Activated B cell treated with CpG ODN at 0.5 μM for 24 hours (primary cell): Measurements from ENCODE around the gene SPATA45. TPM values are rescaled to one million over a fixed set of nuclear protein-coding genes. Genes with fewer than 3 reads are reported as not detected.
"Not testable (repeated sequence)": the region's sequence is repeated elsewhere in the genome, so short reads cannot be mapped to it uniquely, and the experiment has no call there.

Experiments
- ATAC-seq: fragments of 200-7000 bp; cut with Tn5 transposase; one replicate; pipeline ENCODE4 v1.10.0; 2021; ENCODE audit warnings: low read depth, mild to moderate bottlenecking, moderate library complexity
- CTCF ChIA-PET: fragments of 350-600 bp; sonication (Branson Sonifier 250); formaldehyde crosslinking; loops from one replicate; lab custom pipeline; 2021; ENCODE audit warnings: antibody characterized with exemption; lab: Charles Lee
- POLR2A ChIA-PET: fragments of 350-600 bp; sonication (Branson Sonifier 250); formaldehyde crosslinking; loops from one replicate; lab custom pipeline; 2021; ENCODE audit warnings: antibody characterized with exemption; lab: Charles Lee
- DNase-seq: peaks from one replicate; pipeline ENCODE4 v3.0.0; 2022
- H3K27ac Mint-ChIP-seq: one replicate; pipeline ENCODE4 v1.8.0; 2020; ENCODE audit warnings: mixed read lengths
- H3K27me3 Mint-ChIP-seq: one replicate; pipeline ENCODE4 v1.8.0; 2021; ENCODE audit warnings: mixed read lengths
- H3K36me3 Mint-ChIP-seq: one replicate; pipeline ENCODE4 v1.8.0; 2021; ENCODE audit warnings: low read depth, mixed read lengths
- H3K4me1 Mint-ChIP-seq: one replicate; pipeline ENCODE4 v1.8.0; 2021; ENCODE audit warnings: mixed read lengths
- H3K4me3 Mint-ChIP-seq: one replicate; pipeline ENCODE4 v1.8.0; 2020; ENCODE audit warnings: mild to moderate bottlenecking, mixed read lengths
- H3K9me3 Mint-ChIP-seq: one replicate; pipeline ENCODE4 v1.8.0; 2020; ENCODE audit warnings: mixed read lengths
- intact Hi-C: fragments of 100-400 bp; cut with micrococcal nuclease; formaldehyde crosslinking; loops from one replicate; pipeline ENCODE4 v1.15.1; 2024
- total RNA-seq: library from RNA; stranded (reverse); gene quantifications from 2 replicates; pipeline ENCODE4 v1.2.3, GENCODE V29; 2022
- TF ChIP-seq, protein P1 (sequence below): fragments of 200-600 bp; IDR thresholded peaks from one replicate; pipeline ENCODE4 v1.8.0; 2022; ENCODE audit warnings: antibody characterized with exemption, mild to moderate bottlenecking

Gene SPATA45
- total RNA-seq, 1 donor from 2014 or later, result not detected

DNA sequence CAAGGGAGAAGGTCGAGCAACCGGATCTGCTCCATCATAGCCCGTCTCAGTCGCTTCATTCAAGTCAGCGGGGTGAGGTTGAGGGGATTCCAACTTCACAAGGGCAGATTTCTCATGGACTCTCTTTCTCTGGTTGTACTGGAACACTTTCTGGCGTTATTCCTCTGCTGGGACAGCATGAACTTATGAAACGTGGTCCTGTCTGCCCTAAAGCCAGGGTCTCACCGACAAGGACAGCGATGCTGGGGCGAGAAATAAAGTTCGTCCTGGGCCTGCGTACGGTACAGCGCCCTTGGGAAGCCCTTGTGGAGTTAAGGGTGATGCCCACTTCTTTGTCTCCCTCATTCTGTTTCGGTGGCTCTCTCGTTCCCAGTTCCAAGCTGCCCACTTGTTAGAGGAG lies 9.3 kb upstream of the SPATA45 start:
- Mint-ChIP-seq H3K36me3 (peaks cover 14% of the 10 kb centered on the region), H3K27me3 (no peaks in the 10 kb centered on the region), H3K27ac (no peak overlapping the region), H3K4me1 (peaks cover 22% of the 10 kb centered on the region), H3K4me3 (peak overlapping the region; percentile 99), H3K9me3 (no peaks in the 10 kb centered on the region)
- ChIA-PET CTCF (no interaction called here), POLR2A (interaction anchor here (0.6 to 2.4 kb wide), 7 partner anchors 37 to 101 kb away, joined by 3 to 45 read pairs (median 7); partner anchors contain the start of genes NSL1 and TATDN3)
- intact Hi-C loops, result loop anchor here (5.0 to 10.0 kb wide), 4 partner anchors 39 to 1426 kb away; partner anchors contain the start of genes ANGEL2, PPP2R5A and SMYD2
- TF ChIP-seq, protein P1, sequence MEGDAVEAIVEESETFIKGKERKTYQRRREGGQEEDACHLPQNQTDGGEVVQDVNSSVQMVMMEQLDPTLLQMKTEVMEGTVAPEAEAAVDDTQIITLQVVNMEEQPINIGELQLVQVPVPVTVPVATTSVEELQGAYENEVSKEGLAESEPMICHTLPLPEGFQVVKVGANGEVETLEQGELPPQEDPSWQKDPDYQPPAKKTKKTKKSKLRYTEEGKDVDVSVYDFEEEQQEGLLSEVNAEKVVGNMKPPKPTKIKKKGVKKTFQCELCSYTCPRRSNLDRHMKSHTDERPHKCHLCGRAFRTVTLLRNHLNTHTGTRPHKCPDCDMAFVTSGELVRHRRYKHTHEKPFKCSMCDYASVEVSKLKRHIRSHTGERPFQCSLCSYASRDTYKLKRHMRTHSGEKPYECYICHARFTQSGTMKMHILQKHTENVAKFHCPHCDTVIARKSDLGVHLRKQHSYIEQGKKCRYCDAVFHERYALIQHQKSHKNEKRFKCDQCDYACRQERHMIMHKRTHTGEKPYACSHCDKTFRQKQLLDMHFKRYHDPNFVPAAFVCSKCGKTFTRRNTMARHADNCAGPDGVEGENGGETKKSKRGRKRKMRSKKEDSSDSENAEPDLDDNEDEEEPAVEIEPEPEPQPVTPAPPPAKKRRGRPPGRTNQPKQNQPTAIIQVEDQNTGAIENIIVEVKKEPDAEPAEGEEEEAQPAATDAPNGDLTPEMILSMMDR, result no peak
- DNase-seq, result no peak
- no peak for ATAC-seq

DNA sequence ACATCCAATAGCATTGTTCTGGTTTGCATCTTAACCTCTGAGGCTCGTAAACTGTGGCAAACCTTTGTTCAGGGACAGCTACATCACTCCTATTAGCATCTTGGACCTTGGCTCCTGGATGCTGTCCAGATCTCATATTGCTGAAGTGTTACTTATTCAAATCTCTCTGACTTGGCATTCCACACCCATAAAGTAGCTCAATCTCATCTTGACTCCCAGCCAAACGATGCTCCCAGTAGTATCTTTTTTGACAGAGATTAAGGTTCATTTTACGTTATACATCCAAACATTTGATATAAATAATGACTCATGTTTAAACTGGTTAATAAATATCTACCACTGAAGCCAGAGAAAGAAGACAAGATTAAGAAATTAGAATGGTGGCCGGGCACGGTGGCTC lies 6.2 kb upstream of the SPATA45 start:
- Mint-ChIP-seq H3K27me3 (no peaks in the 10 kb centered on the region), H3K36me3 (peaks cover 14% of the 10 kb centered on the region), H3K9me3 (no peaks in the 10 kb centered on the region), H3K4me1 (peaks cover 14% of the 10 kb centered on the region), H3K4me3 (no peak overlapping the region), H3K27ac (no peak overlapping the region)
- ChIA-PET POLR2A (no interaction called here), CTCF (no interaction called here)
- TF ChIP-seq, protein P1, result no peak
- DNase-seq (no peak), ATAC-seq (no peak)
- intact Hi-C loops, result loop anchor here (10.0 kb wide), 1 partner anchor 569 kb away; the partner anchor contains the start of gene PPP2R5A

DNA sequence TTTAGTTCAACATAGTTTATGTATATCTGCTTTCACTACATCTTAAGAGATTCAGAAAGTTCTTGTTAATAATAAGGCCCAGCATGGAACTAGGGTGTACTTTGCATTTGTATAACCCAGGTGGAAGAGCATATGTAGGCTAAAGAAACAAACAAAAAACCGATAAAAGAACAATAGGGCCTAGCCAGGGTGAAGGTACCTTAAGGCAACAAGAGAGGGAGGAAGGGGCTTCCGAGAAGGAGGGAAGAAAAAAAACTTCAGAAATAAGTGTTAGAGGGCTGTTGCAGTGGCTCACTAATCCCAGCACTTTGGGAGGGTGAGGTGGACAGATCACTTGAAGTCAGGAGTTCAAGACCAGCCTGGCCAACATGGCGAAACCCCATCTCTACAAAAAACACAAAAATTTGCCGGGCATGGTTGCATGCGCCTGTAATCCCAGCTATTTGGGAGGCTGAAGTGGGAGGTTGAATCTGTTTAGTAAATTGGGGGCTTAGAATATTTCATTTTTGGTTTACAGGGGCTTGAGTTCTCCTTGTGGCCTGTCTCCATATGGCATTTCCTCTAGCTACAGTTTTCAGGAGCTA lies 4.7 kb upstream of the SPATA45 start:
- Mint-ChIP-seq H3K4me1 (peaks cover 6% of the 10 kb centered on the region), H3K4me3 (no peak overlapping the region), H3K36me3 (peaks cover 7% of the 10 kb centered on the region), H3K9me3 (no peaks in the 10 kb centered on the region), H3K27ac (no peak overlapping the region), H3K27me3 (no peaks in the 10 kb centered on the region)
- ChIA-PET POLR2A (no interaction called here), CTCF (no interaction called here)
- TF ChIP-seq, protein P1, result no peak
- ATAC-seq (no peak), DNase-seq (no peak)
- intact Hi-C loops, result loop anchor here (10.0 kb wide), 1 partner anchor 567 kb away; the partner anchor contains the start of gene PPP2R5A

DNA sequence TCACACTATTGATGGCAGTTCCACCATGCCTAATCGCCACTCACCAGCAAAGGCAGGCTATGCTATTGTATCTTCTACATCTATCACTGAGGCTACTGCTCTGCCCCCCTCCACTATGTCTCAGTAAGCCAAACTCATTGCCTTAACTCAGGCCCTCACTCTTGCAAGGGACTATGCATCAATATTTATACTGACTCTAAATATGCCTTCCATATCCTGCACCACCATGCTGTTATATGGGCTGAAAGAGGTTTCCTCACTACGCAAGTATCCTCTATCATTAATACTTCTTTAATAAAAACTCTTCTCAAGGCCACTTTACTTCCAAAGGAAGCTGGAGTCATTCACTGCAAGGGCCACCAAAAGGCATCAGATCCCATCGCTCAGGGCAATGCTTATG lies 2.9 kb downstream of the SPATA45 start:
- intact Hi-C loops, result loop anchor here (1.0 kb wide), 1 partner anchor 14 kb away; the partner anchor contains the start of gene FLVCR1
- POLR2A ChIA-PET, H3K27me3 Mint-ChIP-seq, H3K4me3 Mint-ChIP-seq, CTCF ChIA-PET, H3K27ac Mint-ChIP-seq, H3K9me3 Mint-ChIP-seq, ATAC-seq, H3K36me3 Mint-ChIP-seq, DNase-seq, H3K4me1 Mint-ChIP-seq: not testable (repeated sequence)

DNA sequence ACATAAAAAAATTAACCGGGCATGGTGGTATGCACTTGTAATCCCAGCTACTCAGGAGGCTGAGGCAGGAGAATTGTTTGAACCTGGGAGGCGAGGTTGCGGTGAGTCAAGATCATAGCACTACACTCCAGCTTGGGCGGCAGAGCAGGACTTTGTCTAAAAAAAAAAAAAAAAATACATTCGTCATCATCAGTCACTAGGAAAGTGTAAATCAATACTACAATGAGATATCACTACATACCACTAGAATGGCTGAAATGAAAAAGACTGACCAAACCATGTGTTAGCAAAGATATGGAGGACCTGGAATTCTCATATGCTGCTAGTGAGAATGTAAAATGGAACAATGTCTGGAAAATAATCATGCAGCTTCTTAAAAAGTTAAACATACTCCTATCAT lies 9.3 kb downstream of the SPATA45 start:
- TF ChIP-seq, protein P1, result no peak
- DNase-seq (no peak), ATAC-seq (no peak)
- POLR2A ChIA-PET, result interaction anchor here (0.7 kb wide), 1 partner anchor 18 kb away, joined by 6 read pairs; no protein-coding TSS in a partner anchor
- H3K4me3 Mint-ChIP-seq, result no peak overlapping the region
- H3K27ac Mint-ChIP-seq, result no peak overlapping the region
- H3K4me1 Mint-ChIP-seq, result peaks cover 4% of the 10 kb centered on the region
- no peaks in the 10 kb centered on the region for H3K36me3 Mint-ChIP-seq
- no peaks in the 10 kb centered on the region for H3K27me3 Mint-ChIP-seq
- intact Hi-C loops, result no loop called here
- no peaks in the 10 kb centered on the region for H3K9me3 Mint-ChIP-seq
- CTCF ChIA-PET, result no interaction called here

DNA sequence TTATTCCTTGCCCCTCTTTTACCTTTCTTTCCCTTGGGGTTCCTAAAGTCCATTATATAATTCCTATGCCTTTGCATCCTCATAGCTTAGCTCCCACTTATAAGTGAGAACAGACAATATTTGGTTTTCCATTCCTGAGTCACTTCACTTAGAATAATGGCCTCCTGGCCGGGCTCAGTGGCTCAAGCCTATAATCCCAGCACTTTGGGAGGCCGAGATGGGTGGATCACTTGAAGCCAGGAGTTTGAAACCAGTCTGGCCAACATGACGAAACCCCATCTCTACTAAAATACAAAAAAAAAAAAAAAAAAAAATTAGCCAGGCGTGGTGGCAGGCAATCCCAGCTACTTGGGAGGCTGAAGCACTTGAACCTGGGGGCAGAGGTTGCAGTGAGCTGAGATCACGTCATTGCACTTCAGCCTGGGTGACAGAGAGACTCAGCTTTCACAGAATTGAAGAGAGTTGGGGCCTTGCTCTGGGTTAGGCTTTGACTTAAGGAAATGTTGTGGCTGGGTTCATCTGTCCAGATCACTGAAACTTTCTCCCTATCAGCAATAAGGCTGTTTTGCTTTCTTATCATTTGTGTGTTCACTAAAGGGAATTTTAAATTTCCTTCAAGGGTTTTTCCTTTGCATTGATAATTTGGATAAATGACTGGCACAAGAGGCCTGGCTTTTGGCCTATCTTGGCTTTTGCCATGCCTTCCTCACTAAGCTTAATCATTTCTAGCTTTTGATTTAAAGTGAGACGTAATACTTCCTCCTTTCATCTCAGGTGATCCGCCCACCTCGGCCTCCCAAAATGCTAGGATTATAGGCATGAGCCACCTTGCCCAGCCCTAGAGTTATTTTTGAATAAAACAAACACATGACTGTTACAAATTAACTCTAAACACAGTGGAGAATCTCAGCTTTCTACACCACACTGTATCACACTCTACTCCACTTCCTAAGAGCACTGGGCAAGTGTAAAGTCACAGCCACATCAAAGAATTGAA lies 13.9 kb downstream of the SPATA45 start:
- H3K36me3 Mint-ChIP-seq, H3K4me3 Mint-ChIP-seq, DNase-seq, H3K9me3 Mint-ChIP-seq, CTCF ChIA-PET, H3K27me3 Mint-ChIP-seq: not testable (repeated sequence)
- ATAC-seq, result peak; percentile 42
- intact Hi-C loops, result loop anchor here (2.0 kb wide), 1 partner anchor 25 kb away; the partner anchor contains the start of gene FLVCR1
- Mint-ChIP-seq H3K4me1 (peaks cover 12% of the 10 kb centered on the region), H3K27ac (peak overlapping the region; percentile 46)
- POLR2A ChIA-PET, result interaction anchor here (0.6 to 1.9 kb wide), 4 partner anchors 24 to 927 kb away, joined by 3 to 11 read pairs (median 4); partner anchors contain the start of gene FLVCR1
